Measurements from ENCODE around the gene KIF1C.
"Not testable (repeated sequence)": the region's sequence is repeated elsewhere in the genome, so short reads cannot be mapped to it uniquely, and the experiment has no call there.

The KIF1C gene

GRCh38 chr17:5019475-5019956 is 21.8 kb downstream of the KIF1C start:
- FAIRE-seq = peak; percentile 55
- peak; percentile 59 for DNase-seq (ENCODE audit: insufficient read length, low spot score)
- TF ChIP-seq TAF1 (IDR thresholded peaks at IDR 0.05; ENCODE audit: low read depth, low read length) (no peak), SPI1 (IDR thresholded peaks at IDR 0.05; ENCODE audit: low read depth, low read length) (no peak)

DNA sequence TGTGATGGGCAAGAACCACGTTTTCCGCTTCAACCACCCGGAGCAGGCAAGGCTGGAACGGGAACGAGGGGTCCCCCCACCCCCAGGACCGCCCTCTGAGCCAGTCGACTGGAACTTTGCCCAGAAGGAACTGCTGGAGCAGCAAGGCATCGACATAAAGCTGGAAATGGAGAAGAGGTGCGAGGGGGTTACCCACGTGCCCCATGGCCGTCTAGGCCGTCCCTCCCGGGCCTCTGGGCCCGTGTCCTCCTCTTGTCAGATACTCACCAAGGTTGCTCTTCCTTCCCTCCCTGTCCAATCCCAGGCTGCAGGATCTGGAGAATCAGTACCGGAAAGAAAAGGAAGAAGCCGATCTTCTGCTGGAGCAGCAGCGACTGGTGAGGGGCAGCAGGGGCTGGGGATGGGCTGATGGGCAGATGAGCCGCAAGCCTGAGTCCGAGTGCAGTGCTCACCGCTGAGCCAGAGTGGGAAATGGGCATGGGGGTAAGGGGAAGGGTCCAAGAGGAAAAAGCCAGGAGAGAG is 22.8 kb downstream of the KIF1C start:
- FAIRE-seq (no peak), DNase-seq (ENCODE audit: insufficient read length, low spot score) (no peak)
- no peak for TF ChIP-seq SPI1 (IDR thresholded peaks at IDR 0.05; ENCODE audit: low read depth, low read length)
- TF ChIP-seq POLR2A (IDR thresholded peaks at IDR 0.05; ENCODE audit: low read depth, low read length) = no peak
- no peak for TF ChIP-seq TAF1 (IDR thresholded peaks at IDR 0.05; ENCODE audit: low read depth, low read length)
- no peak for TF ChIP-seq POU2F2 (IDR thresholded peaks at IDR 0.05; ENCODE audit: low read depth, low read length)
- no peak for TF ChIP-seq POLR2AphosphoS5 (IDR thresholded peaks at IDR 0.05; ENCODE audit: low read depth, low read length)
- TF ChIP-seq PAX5 (IDR thresholded peaks at IDR 0.05; ENCODE audit: insufficient read depth, low read length, severe bottlenecking) = no peak

GRCh38 chr17:5022171-5022711 is 24.5 kb downstream of the KIF1C start:
- DNase-seq (ENCODE audit: insufficient read length, low spot score) (no peak), FAIRE-seq (no peak)
- TF ChIP-seq POLR2A (IDR thresholded peaks at IDR 0.05; ENCODE audit: low read depth, low read length) (no peak), SPI1 (IDR thresholded peaks at IDR 0.05; ENCODE audit: low read depth, low read length) (no peak), POLR2AphosphoS5 (IDR thresholded peaks at IDR 0.05; ENCODE audit: low read depth, low read length) (no peak), POU2F2 (IDR thresholded peaks at IDR 0.05; ENCODE audit: low read depth, low read length) (no peak), TAF1 (IDR thresholded peaks at IDR 0.05; ENCODE audit: low read depth, low read length) (no peak), PAX5 (IDR thresholded peaks at IDR 0.05; ENCODE audit: insufficient read depth, low read length, severe bottlenecking) (no peak)

DNA sequence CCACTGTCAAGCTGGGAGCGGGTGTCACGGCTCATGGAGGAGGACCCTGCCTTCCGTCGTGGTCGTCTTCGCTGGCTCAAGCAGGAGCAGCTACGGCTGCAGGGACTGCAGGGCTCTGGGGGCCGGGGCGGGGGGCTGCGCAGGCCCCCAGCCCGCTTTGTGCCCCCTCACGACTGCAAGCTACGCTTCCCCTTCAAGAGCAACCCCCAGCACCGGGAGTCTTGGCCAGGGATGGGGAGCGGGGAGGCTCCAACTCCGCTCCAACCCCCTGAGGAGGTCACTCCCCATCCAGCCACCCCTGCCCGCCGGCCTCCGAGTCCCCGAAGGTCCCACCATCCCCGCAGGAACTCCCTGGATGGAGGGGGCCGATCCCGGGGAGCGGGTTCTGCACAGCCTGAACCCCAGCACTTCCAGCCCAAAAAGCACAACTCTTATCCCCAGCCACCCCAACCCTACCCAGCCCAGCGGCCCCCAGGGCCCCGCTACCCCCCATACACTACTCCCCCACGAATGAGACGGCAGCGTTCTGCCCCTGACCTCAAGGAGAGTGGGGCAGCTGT is 25.9 kb downstream of the KIF1C start:
- TF ChIP-seq SPI1 (IDR thresholded peaks at IDR 0.05; ENCODE audit: low read depth, low read length) (no peak), PAX5 (IDR thresholded peaks at IDR 0.05; ENCODE audit: insufficient read depth, low read length, severe bottlenecking) (no peak), POLR2AphosphoS5 (IDR thresholded peaks at IDR 0.05; ENCODE audit: low read depth, low read length) (no peak), POU2F2 (IDR thresholded peaks at IDR 0.05; ENCODE audit: low read depth, low read length) (no peak), POLR2A (IDR thresholded peaks at IDR 0.05; ENCODE audit: low read depth, low read length) (no peak), TAF1 (IDR thresholded peaks at IDR 0.05; ENCODE audit: low read depth, low read length) (no peak)
- FAIRE-seq (no peak), DNase-seq (ENCODE audit: insufficient read length, low spot score) (no peak)

GRCh38 chr17:5024604-5025003 is 26.9 kb downstream of the KIF1C start:
- FAIRE-seq (no peak), DNase-seq (ENCODE audit: insufficient read length, low spot score) (no peak)
- TF ChIP-seq POLR2A (IDR thresholded peaks at IDR 0.05; ENCODE audit: low read depth, low read length) (no peak), PAX5 (IDR thresholded peaks at IDR 0.05; ENCODE audit: insufficient read depth, low read length, severe bottlenecking) (no peak), POU2F2 (IDR thresholded peaks at IDR 0.05; ENCODE audit: low read depth, low read length) (no peak), SPI1 (IDR thresholded peaks at IDR 0.05; ENCODE audit: low read depth, low read length) (no peak), TAF1 (IDR thresholded peaks at IDR 0.05; ENCODE audit: low read depth, low read length) (no peak), POLR2AphosphoS5 (IDR thresholded peaks at IDR 0.05; ENCODE audit: low read depth, low read length) (no peak)

DNA sequence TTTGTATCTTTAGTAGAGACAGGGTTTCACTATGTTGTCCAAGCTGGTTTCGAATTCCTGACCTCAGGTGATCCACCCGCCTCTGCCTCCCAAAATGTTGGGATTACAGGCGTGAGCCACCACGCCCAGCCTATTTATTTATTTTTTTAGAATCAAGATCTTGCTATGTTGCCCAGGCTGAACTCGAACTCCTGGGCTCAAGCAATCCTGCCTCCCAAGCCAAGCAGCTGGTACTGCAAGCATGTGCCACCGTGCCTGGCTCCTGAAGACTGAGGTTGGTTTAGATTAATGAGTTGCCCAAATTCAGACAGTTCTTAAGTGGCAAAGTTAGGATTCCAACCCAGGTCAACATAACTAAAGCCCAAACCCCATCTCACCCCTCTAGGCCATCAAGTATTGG is 29.5 kb downstream of the KIF1C start:
- TF ChIP-seq POLR2AphosphoS5 (IDR thresholded peaks at IDR 0.05; ENCODE audit: low read depth, low read length) (no peak), PAX5 (IDR thresholded peaks at IDR 0.05; ENCODE audit: insufficient read depth, low read length, severe bottlenecking) (no peak), TAF1 (IDR thresholded peaks at IDR 0.05; ENCODE audit: low read depth, low read length) (no peak), POU2F2 (IDR thresholded peaks at IDR 0.05; ENCODE audit: low read depth, low read length) (no peak), POLR2A (IDR thresholded peaks at IDR 0.05; ENCODE audit: low read depth, low read length) (no peak), SPI1 (IDR thresholded peaks at IDR 0.05; ENCODE audit: low read depth, low read length) (no peak)
- FAIRE-seq (no peak), DNase-seq (ENCODE audit: insufficient read length, low spot score) (no peak)

DNA sequence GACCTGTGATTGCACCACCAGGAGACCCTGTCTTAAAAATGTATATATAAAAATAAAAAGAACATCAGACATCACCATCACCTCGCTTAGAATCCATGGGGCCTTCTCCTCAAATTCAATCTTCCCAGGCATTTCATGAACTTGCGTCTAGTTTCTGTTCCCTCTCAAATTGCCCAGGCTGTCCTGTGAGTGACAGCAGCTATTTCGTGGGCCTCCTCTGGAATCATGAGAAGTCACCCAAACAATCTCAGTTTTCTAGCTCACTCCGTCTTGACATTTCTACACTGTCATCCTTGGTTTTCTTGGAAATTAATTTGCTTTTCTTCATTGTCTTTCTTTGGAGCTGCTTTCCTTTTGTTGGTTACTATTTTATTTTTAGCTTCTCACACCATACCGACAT is 30.2 kb downstream of the KIF1C start:
- DNase-seq (ENCODE audit: insufficient read length, low spot score) (no peak), FAIRE-seq (no peak)
- TF ChIP-seq SPI1 (IDR thresholded peaks at IDR 0.05; ENCODE audit: low read depth, low read length) (no peak), TAF1 (IDR thresholded peaks at IDR 0.05; ENCODE audit: low read depth, low read length) (no peak), PAX5 (IDR thresholded peaks at IDR 0.05; ENCODE audit: insufficient read depth, low read length, severe bottlenecking) (no peak), POLR2AphosphoS5 (IDR thresholded peaks at IDR 0.05; ENCODE audit: low read depth, low read length) (no peak), POU2F2 (IDR thresholded peaks at IDR 0.05; ENCODE audit: low read depth, low read length) (no peak), POLR2A (IDR thresholded peaks at IDR 0.05; ENCODE audit: low read depth, low read length) (no peak)

- DNase-seq (ENCODE audit: insufficient read length, low spot score); FAIRE-seq: not testable (repeated sequence)
Observed at GRCh38 chr17:5030168-5030567, 32.4 kb downstream of the KIF1C start.

DNA sequence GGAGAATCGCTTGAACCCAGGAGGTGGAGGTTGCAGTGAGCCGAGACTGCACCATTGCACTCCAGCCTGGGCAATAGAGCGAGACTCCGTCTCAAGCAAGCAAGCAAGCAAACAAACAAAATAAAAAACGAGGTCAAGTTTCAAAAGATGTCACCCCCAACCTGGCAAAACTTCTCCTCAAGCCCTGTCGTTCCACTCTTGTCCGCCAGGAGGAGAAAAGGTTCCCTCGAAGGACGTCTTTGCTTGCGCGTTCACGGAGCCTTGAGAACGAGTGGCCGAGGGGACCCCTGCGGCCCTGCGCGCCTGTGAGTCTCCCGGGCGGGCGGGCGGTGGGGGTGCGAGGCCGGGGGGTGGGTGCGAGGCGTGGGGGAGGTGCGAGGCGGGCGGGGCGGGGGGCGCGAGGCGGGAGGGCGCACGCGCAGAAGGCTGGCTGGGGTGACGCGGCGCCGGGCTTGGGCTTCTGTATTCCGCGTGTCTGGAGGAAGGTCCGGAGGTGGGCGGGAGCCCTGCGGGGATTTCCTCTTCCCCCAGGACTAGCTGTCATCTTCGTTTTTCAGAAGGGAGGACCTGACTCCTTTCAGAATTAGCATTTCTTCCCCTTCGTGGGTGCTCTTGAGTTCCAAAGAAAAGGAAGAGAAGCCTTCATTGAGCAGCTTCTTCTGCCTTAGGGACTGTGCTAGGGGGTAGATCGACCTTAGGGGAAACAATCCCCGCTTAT is 33.8 kb downstream of the KIF1C start:
- DNase-seq (ENCODE audit: insufficient read length, low spot score) (peak; percentile 78), FAIRE-seq (peak; percentile 97)
- no peak for TF ChIP-seq POLR2A (IDR thresholded peaks at IDR 0.05; ENCODE audit: low read depth, low read length)
- TF ChIP-seq POU2F2 (IDR thresholded peaks at IDR 0.05; ENCODE audit: low read depth, low read length) = no peak
- no peak for TF ChIP-seq POLR2AphosphoS5 (IDR thresholded peaks at IDR 0.05; ENCODE audit: low read depth, low read length)
- TF ChIP-seq SPI1 (IDR thresholded peaks at IDR 0.05; ENCODE audit: low read depth, low read length) = no peak
- no peak for TF ChIP-seq TAF1 (IDR thresholded peaks at IDR 0.05; ENCODE audit: low read depth, low read length)
- TF ChIP-seq PAX5 (IDR thresholded peaks at IDR 0.05; ENCODE audit: insufficient read depth, low read length, severe bottlenecking) = no peak

Data from GM12891 (cell line).